Measurements from ENCODE around the gene ARL5C.

- TF ChIP-seq RAD21 (IDR thresholded peaks at IDR 0.05; ENCODE audit: low read depth) (no peak), TAF1 (IDR thresholded peaks at IDR 0.05; ENCODE audit: low read depth) (no peak), TEAD4 (IDR thresholded peaks at IDR 0.05) (peak; percentile 27; the same call in 1 of the 2 replicates), EP300 (IDR thresholded peaks at IDR 0.05; ENCODE audit: borderline replicate concordance) (no peak), CEBPB (IDR thresholded peaks at IDR 0.05) (no peak), NFIC (IDR thresholded peaks at IDR 0.05) (peak; percentile 45), USF1 (IDR thresholded peaks at IDR 0.05) (no peak), REST (IDR thresholded peaks at IDR 0.05; ENCODE audit: low read depth) (no peak), FOXM1 (IDR thresholded peaks at IDR 0.05; ENCODE audit: borderline replicate concordance, low read depth) (no peak), YY1 (IDR thresholded peaks at IDR 0.05; ENCODE audit: low read depth) (no peak), EGR1 (IDR thresholded peaks at IDR 0.05) (peak; percentile 51; the same call in 1 of the 2 replicates), ZBTB7A (IDR thresholded peaks at IDR 0.05; ENCODE audit: low read depth) (no peak)
Observed at GRCh38 chr17:39212841-39213480, 47.0 kb upstream of the ARL5C start.

Data from Ishikawa (cell line).